Right kidney (tissue), 1 donor: Measurements from ENCODE around the gene ZNRF3.
A peak's percentile ranks its signal among the peaks of the same experiment; 100 is the strongest.
"Not testable (repeated sequence)": the region's sequence is repeated elsewhere in the genome, so short reads cannot be mapped to it uniquely, and the experiment has no call there.

Source experiments
- DNase-seq: peaks from one replicate; pipeline ENCODE4 v3.0.0-alpha.2; 2016

Gene ZNRF3

DNA sequence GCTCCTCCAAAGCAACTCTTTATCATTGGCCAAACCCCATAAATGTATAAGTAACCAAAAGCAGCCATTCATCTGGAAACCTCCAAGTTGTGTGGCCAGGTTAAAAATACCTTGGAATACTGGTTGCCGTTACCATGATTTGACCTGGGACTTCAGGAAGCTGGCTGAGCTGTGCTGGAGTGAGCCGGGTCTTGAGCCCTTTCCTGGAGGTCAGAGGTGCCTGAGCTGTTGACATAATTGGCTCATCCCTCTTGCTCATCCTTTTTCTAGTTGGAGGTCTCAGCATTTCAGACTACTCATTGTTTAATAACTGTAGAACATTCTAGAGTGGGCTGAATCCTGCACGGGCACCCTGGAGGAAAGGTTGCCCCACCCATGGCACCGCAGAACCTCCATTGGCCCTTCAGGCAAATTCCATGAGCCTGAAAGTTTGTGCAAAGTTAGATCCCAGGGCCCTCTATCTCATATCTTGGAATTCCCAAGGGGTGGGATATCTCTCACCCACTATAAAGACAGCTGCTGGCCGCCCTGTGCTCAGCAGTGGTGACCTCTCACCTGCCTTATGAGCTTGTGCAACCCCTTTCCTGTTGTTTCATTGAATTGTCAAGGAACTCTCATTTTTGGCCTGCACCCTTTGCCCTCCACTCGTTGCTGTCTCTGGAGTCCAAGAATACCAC is 101.2 kb downstream of the ZNRF3 start:
- DNase-seq, result no peak

DNA sequence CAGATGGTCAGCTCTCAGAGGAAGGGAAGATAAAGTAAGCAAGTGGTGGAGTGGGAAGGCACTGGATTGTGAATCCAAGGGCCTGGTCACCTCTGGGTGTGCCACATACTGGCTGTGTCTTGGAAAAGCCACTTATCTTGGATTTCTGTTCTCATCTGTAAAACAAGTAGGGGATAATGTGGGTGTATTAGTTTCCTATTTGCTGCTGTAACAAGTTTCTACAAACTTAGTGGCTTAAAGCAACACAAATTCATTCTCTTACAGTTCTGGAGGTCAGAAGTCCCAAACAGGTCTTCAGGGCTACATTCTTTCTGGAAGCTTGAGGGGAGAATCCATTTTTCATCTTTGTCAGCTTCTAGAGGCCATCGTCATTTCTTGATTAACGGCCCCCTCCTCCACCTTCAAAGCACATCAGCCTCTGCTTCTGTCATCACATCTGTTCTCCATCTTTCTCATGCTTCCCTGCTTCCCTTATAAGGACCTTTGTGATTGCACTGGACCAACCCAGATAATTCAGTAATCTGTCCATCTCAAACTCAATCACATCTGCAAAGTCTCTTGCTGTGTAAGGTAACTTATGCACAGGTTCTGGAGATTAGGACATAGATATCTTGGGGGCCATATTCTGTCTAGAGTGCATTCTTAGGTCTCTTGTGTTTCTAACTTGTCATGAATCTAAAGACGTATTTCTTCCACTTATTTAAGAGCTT is 102.4 kb downstream of the ZNRF3 start:
- no peak for DNase-seq

DNA sequence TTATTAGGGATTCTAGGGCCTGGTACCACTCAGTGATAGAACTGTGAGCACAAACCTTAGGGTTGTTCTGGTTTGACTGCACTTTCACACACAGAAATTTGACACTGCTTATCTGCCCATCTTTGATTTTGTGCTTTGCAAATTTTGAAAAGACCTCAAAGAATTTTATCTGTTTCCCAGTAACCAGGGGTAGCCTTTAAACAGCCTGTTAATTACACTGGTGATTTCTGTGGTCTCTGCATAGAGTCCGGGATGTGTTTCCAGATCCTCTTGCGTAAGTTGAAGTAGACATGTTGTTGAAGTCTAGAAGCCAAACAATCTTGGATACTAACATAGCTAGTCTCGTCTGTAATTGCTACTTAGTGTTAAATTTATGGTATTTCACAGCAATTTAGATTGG is 103.0 kb downstream of the ZNRF3 start:
- no peak for DNase-seq

DNA sequence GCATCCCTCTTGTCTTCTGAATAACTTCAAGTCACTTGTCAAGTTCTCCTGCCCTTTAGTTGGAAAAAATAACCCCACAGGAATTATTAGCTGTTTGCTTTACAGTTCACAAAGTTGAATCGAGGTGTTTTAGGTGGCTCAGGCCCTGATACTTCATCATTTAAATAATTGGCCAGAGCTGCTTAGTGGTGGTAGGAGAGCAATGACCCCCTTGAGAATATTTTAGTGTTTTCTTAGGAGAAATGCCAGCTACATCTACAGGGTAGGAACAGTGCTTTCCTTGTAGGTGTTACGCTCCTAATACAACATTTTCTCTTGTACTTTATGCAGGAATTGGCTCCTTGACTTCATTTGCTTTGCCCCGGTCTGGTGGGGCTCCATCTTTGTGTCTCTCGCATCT is 105.1 kb downstream of the ZNRF3 start:
- DNase-seq, result no peak

DNA sequence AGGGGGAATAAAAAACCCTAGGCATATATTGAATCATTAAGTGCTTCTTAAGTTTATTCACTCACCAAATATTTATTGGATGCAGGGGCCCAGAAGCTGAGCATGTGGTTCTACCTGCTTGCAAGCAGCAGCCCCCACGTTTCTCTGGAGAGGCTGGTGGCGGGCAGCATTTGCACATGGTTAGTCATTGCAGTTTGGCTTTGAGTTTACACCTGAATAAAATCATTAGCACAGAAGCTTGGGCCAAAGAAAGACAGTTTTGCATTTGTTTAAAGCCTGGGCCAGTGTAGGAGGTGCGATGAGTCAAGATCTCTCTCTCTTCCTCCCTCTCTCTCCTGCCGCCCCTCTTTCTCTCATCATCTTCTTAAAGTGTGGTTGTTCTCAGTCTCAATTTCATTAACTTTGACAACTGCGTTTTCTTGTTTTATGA is 105.7 kb downstream of the ZNRF3 start:
- no peak for DNase-seq

DNA sequence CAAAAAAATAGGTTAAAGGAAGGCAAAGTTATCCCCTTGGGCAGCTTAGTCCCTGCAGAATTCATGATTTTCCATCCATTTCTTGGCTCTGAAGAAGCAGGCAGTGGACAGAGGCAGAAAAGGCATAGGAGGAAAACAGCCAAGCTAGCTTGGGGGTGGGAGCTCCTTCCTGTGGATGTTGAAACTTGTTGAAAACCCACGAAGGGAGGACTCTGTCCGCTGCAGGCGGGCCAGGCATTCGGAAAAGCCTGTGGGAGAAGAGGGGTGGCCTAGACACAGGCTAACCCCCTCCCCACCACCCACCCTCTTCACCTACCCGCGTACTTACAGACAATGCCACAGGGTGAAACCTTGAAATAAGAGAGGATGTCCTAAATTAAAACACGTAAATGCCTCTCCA is 106.1 kb downstream of the ZNRF3 start:
- DNase-seq, result no peak

DNA sequence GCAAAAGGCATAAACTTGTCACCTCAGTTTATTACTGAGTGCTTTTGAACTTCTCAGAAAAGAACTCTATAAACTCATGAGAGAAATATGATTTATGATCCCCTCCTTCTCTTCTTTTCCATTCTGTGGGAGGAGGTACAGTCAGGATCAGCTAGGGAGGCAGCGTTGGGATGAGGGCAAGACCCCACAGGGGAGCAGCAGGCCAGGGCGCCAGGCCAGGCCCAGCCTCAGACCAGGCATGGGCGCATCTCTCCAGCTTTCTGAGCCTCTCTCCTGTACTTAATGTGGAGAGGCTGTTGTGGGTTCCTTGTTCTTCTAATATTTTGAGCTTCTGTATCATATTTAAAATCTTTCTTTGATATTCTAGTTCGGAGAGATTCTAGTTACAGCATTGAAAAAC is 106.5 kb downstream of the ZNRF3 start:
- DNase-seq, result no peak

DNA sequence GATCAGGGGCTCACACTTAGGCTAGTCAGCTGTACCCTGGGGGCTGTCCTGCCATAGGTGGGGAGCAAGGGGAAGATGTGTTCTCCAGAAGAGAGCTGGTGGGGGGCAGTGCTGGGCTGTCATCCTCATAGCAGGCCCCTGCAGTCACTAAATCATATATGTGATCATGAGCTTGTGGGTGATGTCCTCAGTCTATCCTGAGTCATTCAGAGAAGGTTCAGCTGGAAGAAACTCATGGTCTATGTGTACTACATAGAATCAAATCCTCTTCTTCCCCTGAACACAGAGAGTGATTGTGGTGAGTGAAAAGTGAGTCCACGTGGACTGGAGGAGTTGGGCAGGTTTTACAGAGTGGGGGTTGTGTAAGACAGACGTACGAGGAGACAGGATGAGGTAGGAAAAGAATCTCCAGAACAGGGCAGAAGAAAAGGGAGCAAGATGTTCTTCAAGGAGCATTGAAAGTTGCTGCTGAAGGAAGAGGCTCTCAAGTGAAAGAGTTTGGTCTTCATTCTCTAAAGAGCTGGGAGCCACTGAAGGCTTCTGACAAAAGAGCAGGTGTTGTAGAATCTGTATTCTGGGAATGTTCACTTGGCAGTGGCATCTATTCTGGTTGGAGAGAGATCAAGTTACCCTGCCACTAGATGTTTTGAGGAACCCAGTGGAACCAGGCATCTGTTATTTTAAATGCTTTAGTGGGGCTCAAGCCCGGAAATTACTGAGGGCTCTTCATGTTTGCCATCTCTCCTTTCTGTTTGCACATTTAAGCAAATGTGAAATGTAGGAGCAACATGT is 109.4 kb downstream of the ZNRF3 start:
- no peak for DNase-seq

DNA sequence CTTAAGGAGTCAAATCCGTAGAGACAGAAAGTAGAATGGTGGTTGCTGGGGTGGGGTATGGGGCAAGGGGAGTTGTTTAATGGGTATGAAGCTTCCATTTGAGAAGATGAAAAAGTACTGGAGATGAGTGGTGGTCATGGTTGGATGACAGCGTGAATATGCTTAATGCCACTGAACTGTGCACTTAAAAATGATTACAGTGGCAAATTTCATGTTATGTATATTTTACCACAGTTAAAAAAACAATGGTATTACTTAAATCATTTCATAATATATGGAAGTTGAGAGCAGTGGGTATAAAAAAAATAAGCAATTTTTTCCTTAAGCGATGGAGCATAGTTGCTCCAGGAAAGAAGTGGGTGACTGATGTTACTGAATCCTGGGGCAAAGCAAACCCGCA is 111.2 kb downstream of the ZNRF3 start:
- DNase-seq, result no peak

DNA sequence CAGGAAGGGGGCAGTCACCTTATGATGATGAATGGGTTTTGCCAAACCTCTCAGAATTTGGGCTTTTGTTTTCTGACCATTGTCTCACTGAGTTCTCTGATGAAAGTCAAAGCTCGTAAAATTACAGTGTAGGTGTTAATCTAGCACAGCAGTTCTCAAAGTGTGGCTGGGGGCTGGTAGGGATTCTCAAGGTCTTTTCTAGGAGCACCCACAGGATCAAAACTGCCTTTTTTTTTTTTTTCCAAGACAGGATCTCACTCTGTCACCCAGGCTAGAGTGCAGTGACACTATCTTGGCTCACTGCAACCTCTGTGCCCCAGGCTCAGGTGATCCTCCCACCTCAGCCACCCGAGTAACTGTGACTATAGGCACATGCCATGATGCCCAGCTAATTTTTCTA is 112.2 kb downstream of the ZNRF3 start:
- DNase-seq, result no peak

DNA sequence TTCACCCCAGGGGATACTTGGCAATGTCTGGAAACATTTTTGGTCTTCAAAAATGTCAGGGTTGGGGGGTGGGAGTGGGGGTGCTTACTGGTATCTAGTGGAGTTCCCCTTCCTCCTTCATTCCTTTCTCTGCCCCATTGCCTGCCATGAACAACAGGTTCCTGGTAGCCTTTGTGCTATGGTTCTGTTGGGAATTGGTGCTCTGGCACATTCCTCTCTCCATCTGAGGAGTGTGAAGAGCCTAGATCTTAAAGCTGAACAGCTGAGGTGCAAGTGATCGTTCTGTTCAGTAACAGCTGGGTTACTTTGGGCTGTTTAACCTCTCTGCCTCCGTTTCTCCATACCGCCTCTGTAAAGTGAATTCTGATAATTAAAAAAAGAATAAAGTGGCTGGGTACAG is 114.0 kb downstream of the ZNRF3 start:
- DNase-seq, result no peak

DNA sequence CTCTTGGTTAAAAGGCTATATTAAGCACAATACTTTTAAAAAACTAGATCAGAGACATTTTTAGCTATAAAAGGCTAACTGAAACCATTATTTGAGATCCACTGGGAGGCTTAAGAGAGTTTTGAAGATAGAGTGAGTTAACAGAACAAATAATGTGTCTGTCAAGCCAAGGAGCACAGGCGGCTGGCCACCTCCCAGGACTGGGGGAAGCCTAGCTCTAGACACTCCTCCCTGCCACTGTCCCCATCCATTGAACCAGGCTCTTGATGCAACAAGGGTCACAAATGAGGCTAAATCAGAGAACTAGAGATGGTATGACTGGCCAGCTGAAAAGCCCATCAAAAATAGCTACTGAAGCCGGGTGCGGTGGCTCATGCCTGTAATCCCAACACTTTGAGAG is 115.3 kb downstream of the ZNRF3 start:
- DNase-seq, result no peak

DNA sequence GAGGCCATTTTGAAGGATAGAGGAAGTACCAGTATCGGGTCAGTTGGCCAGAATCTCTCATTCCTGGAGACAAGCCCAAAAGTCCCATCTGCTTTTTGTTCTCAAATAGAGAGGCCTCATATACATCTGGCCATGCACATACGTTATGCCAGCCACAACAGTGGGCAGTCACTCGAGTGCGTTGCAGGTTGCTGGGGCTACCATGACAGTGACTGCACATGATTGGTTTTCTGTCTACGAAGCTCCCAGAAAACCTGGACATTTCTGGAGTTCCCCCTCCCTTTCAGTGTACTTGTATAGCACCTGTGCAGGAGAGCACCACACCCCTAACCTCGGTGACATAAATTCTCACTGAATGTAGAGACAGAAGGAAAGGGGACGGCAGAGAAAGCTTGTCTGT is 116.1 kb downstream of the ZNRF3 start:
- DNase-seq, result no peak

DNA sequence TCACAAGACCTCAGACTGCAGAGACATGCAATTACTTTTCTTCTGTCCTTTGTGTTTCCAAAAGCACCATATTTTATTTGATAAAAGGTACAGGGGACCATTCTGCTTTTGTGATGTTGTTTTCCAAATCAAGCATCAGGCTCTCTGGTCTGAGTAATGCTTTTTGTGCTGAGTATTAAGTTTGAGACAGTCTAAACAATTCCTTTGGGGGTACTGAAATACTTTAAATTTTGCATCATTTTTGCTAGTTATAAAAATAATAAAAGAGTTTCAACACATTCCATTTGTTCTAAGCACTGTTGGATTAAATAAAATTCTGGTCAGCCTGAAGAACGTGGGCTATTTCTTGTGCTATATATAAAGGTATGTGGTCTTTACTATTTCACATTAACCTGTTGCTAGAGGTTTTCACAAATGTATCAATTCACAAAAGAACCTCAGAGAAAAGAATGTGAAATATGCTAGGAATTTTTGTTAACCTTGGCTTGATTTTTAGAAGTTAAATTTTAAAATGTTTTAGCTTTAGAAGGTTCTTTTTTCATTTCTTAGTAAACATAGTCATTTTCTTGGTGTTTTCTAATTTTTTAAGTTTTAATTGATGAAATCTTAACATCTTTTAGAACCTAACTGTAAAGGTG is 116.7 kb downstream of the ZNRF3 start:
- DNase-seq, result no peak

DNA sequence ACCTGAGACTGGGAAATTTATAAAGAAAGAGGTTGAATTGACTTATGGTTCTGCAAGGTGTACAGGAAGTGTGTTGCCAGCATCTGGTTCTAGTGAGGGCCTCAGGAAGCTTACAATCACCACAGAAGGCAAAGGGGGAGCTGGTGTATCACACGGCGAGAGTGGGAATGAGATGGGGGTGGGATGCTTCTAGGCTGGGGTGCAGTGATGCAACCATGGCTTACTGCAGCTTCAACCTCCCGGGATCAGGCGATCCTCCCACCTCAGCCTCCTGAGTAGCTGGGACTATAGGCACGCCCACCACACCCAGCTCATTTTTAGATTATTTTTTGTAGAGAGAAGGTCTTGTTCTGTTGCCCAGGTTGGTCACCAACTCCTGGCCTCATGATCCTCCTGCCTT is 117.3 kb downstream of the ZNRF3 start:
- no peak for DNase-seq

DNA sequence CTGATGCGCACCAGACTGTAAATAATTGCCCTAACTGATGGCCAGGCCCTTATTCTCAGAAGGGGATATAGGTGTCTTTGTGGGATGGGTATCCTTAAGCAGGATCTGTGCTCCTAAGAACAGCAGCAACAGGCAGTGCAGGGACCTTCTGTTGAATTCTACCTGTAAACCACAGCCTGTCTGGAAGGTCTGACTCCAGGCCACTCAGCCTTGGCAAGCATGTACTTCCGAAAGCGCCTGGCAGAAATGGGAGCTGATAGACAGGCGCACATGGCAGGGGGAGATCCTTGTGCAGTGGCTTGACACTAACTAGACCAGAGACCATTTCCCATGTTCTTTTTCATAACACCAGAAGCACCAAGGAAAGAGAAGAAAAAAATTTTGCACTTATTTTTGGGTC is 119.2 kb downstream of the ZNRF3 start:
- DNase-seq, result no peak

DNA sequence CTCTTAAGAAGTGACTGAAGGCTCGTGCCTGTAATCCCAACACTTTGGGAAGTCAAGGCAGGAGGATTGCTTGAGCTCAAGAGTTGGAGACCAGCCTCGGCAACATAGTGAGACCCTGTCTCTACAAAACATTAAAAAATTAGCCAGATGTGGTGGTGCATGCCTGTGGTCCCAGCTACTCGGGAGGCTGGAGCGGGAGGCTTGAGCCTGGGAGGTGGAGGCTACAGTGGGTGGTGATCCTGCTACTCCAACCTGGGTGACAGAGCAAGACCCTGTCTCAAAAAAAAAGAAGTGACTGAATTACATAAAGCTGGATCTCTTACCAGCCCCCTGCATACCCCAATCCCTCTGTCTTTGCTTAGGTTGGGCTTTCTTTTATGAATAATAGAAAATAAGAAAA is 120.2 kb downstream of the ZNRF3 start:
- DNase-seq, result no peak

DNA sequence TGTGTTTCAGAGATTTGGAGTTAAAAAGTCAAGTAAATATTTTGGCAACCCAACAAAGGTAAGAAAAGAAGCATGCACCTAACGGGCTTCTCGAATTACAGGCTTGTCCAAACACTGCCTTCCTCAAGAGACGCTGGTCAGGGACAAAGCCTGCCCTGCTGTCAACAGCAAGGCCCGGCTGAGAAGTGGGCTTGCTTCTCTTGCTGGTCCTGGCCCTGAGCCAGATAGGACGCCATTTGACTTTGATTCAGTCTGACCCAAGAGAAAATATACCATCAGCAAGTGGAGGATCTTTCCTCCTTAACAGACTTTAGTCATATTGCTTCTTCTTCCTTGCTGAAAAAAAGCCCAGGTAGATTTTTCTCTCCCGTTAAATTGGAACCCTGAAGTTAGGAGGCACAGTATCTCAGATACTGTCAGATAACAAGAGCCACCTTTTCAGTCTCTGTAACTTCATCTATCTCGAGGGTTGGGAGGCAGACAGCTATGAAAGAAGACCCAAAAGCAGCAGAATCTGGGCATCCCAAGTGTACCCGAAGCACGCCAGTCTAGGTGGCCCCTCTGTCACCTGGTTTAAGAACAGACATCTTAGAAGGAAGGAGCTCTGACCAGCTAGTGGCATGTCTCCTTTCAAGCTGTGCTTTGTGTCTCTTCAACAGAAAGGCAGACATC is 120.7 kb downstream of the ZNRF3 start:
- DNase-seq, result peak; percentile 61

DNA sequence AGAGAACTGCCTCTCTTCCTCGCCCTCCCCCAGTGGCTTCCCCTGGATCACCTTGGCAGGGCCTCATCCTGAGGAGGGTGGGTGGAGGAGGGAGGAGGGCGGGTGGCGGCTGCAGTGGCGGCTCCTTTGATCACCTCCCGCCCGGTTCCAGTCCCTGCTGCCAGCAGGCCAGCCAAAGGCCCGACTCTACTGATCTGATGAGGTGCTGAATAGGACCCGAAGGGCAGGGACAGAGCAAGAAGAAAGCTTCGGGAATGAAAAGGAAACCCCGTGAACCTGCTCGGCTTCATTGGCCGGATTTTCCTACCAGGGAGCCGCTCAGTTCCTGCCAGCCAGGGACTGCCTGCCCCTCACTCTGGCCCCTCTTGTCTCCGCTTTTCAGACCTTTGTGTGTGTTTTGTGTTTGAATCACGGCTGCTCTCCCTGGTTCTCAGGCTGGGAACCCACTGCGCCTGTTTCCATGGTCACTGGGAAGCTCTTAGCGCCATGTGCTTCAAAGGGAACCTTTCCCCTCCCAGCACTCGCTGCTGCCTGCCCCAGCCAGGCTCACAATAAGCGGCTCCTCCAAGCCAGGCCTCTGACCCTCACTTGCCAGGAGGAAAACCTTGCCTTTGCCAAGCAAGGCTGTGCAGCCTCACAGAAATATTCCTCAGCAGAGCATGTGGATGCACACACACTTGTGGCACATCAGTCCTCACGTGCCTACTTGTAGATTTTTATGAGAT is 121.4 kb downstream of the ZNRF3 start:
- DNase-seq, result peak; percentile 82

DNA sequence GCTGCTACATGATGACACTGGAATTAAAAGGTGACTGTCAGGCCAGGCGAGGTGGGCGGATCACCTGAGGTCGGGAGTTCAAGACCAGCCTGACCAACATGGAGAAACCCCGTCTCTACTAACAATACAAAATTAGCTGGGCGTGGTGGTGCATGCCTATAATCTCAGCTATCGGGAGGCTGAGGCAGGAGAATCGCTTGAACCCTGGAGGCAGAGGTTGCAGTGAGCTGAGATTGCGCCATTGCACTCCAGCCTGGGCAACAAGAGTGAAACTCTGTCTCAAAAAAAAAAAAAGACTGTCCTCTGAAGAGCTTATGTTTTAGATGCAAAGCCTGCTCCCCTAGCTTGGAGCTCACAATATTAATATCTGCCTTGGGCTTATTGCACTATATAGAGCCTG is 122.4 kb downstream of the ZNRF3 start:
- DNase-seq, result not testable (repeated sequence)

DNA sequence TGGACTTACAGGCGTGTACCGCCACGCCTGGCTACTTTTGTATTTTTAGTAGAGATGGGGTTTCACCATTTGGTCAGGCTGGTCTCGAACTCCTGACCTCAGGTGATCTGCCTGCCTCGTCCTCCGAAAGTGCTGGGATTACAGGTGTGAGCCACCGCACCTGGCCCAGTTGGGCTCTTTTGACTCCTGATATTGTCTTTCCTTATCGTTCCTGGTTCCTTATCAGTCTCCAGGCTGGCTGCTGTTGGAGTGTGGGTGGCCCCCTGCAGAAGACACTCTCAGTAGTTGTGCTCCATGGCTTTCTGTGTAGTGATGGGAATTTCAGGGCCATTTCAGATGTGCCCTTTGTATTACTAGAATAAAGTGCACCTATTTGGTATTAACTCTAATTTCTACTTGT is 123.0 kb downstream of the ZNRF3 start:
- no peak for DNase-seq

DNA sequence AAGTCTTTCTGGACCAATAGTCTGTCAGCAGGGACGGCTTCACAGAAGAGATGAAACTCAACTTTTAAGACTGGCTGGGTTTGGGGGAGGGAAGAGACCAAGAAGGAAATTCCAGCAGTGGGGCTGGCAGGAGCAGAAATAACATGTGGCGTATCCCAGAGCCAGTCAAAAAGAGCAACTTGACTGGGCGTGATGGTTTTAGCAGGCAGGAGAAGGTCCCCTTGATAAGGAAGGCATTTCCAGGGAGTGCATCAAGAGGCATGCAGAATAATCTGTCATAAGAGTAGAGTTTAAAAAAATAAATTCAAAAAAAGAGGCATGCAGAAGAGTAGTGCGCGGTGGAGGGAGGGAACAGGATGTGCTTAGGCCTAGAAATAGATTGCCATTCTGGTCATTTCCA is 125.8 kb downstream of the ZNRF3 start:
- DNase-seq, result no peak
